ENCODE data around the gene IDI1.
"Not testable (repeated sequence)": the region's sequence is repeated elsewhere in the genome, so short reads cannot be mapped to it uniquely, and the experiment has no call there.

IDI1 gene

GRCh38 chr10:1048732-1049424 lies at the start of gene IDI1:
Gene IDI1, minus strand, starts transcription at chr10:1049119. Its CDS starts 116 bp downstream, at chr10:1049003.
- peak; percentile 98 for DNase-seq

GRCh38 chr10:1097436-1097835 lies 48.5 kb upstream of the IDI1 start:
- no peak for DNase-seq

- DNase-seq, result no peak
Measured at GRCh38 chr10:1096287-1096889, 47.5 kb upstream of the IDI1 start.

GRCh38 chr10:1095498-1095897 lies 46.6 kb upstream of the IDI1 start:
- DNase-seq, result no peak

GRCh38 chr10:1094112-1095057 lies 45.5 kb upstream of the IDI1 start:
- no peak for DNase-seq

GRCh38 chr10:1093696-1094095 lies 44.8 kb upstream of the IDI1 start:
- DNase-seq, result no peak

- no peak for DNase-seq
Measured at GRCh38 chr10:1090696-1091095, 41.8 kb upstream of the IDI1 start.

GRCh38 chr10:1089017-1089689 lies 40.2 kb upstream of the IDI1 start:
- DNase-seq, result no peak

- DNase-seq, result no peak
Measured at GRCh38 chr10:1086787-1087186, 37.9 kb upstream of the IDI1 start.

- DNase-seq, result no peak
Measured at GRCh38 chr10:1085258-1085657, 36.3 kb upstream of the IDI1 start.

- DNase-seq, result no peak
Measured at GRCh38 chr10:1084011-1084950, 35.4 kb upstream of the IDI1 start.

- DNase-seq, result no peak
Measured at GRCh38 chr10:1083581-1083980, 34.7 kb upstream of the IDI1 start.

- no peak for DNase-seq
Measured at GRCh38 chr10:1078668-1079067, 29.7 kb upstream of the IDI1 start.

GRCh38 chr10:1074748-1075308 lies 25.9 kb upstream of the IDI1 start:
- peak; percentile 29 for DNase-seq

GRCh38 chr10:1074052-1074747 lies 25.3 kb upstream of the IDI1 start:
- DNase-seq, result no peak

GRCh38 chr10:1070919-1071318 lies 22.0 kb upstream of the IDI1 start:
- DNase-seq, result no peak

GRCh38 chr10:1068380-1069361 lies 19.8 kb upstream of the IDI1 start:
- DNase-seq, result peak; percentile 38

GRCh38 chr10:1066734-1067133 lies 17.8 kb upstream of the IDI1 start:
- not testable (repeated sequence) for DNase-seq

GRCh38 chr10:1064964-1065247 lies 16.0 kb upstream of the IDI1 start:
- no peak for DNase-seq
